Uterus (tissue), 2 donors: Measurements from ENCODE around the gene KBTBD12.

Experiments
- POLR2A ChIP-seq, 2 donors: fragments of 450-650 bp; IDR thresholded peaks; one replicate each; pipeline ENCODE4 v1.6.1; 2016; ENCODE audit warnings: antibody characterized with exemption in 2 of 2, mild to moderate bottlenecking in 1 of 2, moderate library complexity in 1 of 2
- TF ChIP-seq, protein P1 (sequence below), 4 experiments: fragments of 200-600 bp in 2 of 4; fragments of 450-650 bp in 2 of 4; sonication (generic) in 2 of 4; IDR thresholded peaks; one replicate each; pipeline ENCODE4 v1.5.1; 2016 to 2019; ENCODE audit warnings: antibody characterized with exemption in 4 of 4, mild to moderate bottlenecking in 2 of 4, moderate library complexity in 1 of 4

DNA sequence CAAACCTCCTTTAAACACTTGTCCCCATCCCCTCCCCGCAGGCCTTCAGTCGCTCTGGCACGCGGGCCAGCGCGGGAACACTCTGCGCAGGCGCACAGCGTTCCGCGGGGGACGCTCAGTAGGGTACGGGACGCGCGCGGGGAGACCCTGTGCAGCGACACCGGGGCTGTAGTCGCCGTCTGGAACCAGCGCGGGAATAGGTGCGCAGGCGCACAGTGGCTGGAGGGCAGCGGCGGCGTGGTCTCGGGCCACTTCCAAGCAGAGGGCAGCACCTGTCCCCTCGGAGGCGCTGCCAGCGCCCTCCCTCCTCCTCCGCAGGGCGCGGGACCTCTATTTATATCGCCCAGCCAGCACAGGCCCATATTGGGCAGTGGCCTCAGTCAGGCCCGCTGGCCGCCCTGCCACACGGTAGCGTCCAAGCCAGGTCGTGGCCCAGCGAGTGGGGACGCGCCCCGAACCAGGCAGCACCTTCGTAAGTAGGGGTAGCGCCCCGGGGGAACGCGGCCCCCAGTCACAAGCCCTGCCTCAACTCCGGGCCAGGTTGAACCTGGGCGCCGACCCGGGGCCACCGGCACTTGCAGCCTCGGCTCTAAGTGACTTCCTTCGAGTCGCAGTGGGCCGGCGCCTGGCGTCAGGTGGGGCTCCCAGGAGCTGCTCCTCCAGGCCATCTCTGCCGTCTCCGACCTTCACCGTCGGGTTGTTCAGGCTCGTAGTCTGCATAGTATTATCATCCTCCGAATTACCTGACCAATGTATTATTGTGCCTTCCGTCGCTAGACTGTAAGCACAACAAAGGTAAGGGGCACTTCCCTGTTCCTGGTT, at the start of gene KBTBD12:
- TF ChIP-seq, protein P1, sequence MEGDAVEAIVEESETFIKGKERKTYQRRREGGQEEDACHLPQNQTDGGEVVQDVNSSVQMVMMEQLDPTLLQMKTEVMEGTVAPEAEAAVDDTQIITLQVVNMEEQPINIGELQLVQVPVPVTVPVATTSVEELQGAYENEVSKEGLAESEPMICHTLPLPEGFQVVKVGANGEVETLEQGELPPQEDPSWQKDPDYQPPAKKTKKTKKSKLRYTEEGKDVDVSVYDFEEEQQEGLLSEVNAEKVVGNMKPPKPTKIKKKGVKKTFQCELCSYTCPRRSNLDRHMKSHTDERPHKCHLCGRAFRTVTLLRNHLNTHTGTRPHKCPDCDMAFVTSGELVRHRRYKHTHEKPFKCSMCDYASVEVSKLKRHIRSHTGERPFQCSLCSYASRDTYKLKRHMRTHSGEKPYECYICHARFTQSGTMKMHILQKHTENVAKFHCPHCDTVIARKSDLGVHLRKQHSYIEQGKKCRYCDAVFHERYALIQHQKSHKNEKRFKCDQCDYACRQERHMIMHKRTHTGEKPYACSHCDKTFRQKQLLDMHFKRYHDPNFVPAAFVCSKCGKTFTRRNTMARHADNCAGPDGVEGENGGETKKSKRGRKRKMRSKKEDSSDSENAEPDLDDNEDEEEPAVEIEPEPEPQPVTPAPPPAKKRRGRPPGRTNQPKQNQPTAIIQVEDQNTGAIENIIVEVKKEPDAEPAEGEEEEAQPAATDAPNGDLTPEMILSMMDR (IDR thresholded peaks at IDR 0.05), result no peak
- no peak for TF ChIP-seq POLR2A (IDR thresholded peaks at IDR 0.05)
